H1 (cell line): Measurements from ENCODE around the gene BSCL2. TPM values are rescaled to one million over a fixed set of nuclear protein-coding genes. Genes with fewer than 3 reads are reported as not detected.

Experiments used
- CTCF ChIA-PET: fragments of 300-600 bp; sonication (Branson Sonifier 250); formaldehyde crosslinking; loops from one replicate; lab custom pipeline; 2021; ENCODE audit not compliant: partially characterized antibody; lab: Charles Lee
- POLR2A ChIA-PET: fragments of 300-600 bp; sonication (Branson Sonifier 250); formaldehyde crosslinking; loops from one replicate; lab custom pipeline; 2021; ENCODE audit warnings: inconsistent platforms; ENCODE audit not compliant: partially characterized antibody; lab: Charles Lee
- DNase-seq, 2 experiments: peaks; one replicate each; pipeline versions ENCODE4 v3.0.0 to v3.0.0-alpha.2; 2010 to 2022; ENCODE audit warnings: low spot score in 2 of 2, low read depth in 1 of 2, mixed read lengths in 1 of 2
- FAIRE-seq: peaks from 2 replicates; lab custom pipeline; 2011; peaks lifted over from hg19 to GRCh38; lab: Jason Lieb, UNC
- H2AFZ ChIP-seq: 2 replicates; pipeline ENCODE4 v1.8.1; 2012; ENCODE audit warnings: low read length, inconsistent platforms
- H2AK5ac ChIP-seq: 2 replicates; pipeline ENCODE4 v1.6.1; 2013; ENCODE audit warnings: low read depth, low read length
- H2BK120ac ChIP-seq: replicated peaks from 2 replicates; pipeline ENCODE3; 2013; ENCODE audit warnings: low read depth, low read length, inconsistent platforms
- H2BK12ac ChIP-seq: 2 replicates; pipeline ENCODE4 v1.6.1; 2013; ENCODE audit warnings: low read depth, low read length
- H2BK15ac ChIP-seq: 2 replicates; pipeline ENCODE4 v1.6.1; 2013; ENCODE audit warnings: low read length
- H2BK20ac ChIP-seq: 2 replicates; pipeline ENCODE4 v1.6.1; 2013; ENCODE audit warnings: low read length
- H2BK5ac ChIP-seq: 2 replicates; pipeline ENCODE4 v1.6.1; 2013; ENCODE audit warnings: low read depth, low read length
- H3K14ac ChIP-seq: 2 replicates; pipeline ENCODE4 v1.6.1; 2013; ENCODE audit warnings: inconsistent platforms; ENCODE audit not compliant: insufficient read length
- H3K18ac ChIP-seq: 2 replicates; pipeline ENCODE4 v1.6.1; 2013; ENCODE audit warnings: low read length; ENCODE audit errors: extremely low read depth
- H3K23ac ChIP-seq: 2 replicates; pipeline ENCODE4 v1.6.1; 2013; ENCODE audit warnings: inconsistent platforms; ENCODE audit not compliant: insufficient read length
- H3K23me2 ChIP-seq: 2 replicates; pipeline ENCODE4 v1.6.1; 2013; ENCODE audit warnings: low read depth, low read length
- H3K27ac ChIP-seq: 2 replicates; pipeline ENCODE4 v1.6.1; 2011; ENCODE audit warnings: low read depth, low read length, inconsistent platforms
- H3K27me3 ChIP-seq, 4 experiments: replicated peaks in 1 of 4; 1 replicate in 1 of 4; 2 replicates in 3 of 4; pipeline versions ENCODE4 v1.6.1 to v1.8.1; 2011 to 2013; ENCODE audit warnings: low read length in 3 of 4, mild to moderate bottlenecking in 3 of 4, inconsistent platforms in 2 of 4, mixed read lengths in 2 of 4, moderate library complexity in 1 of 4; ENCODE audit not compliant: control insufficient read depth in 3 of 4, insufficient read depth in 3 of 4; ENCODE audit errors: extremely low read depth in 1 of 4
- H3K36me3 ChIP-seq, 4 experiments: 2 replicates each; pipeline versions ENCODE4 v1.6.1 to v1.8.1; 2011 to 2013; ENCODE audit warnings: mild to moderate bottlenecking in 4 of 4, low read length in 3 of 4, moderate library complexity in 2 of 4, control low read depth in 1 of 4, inconsistent platforms in 1 of 4; ENCODE audit not compliant: insufficient read depth in 4 of 4, control insufficient read depth in 2 of 4
- H3K4ac ChIP-seq: replicated peaks from 2 replicates; pipeline ENCODE3; 2013; ENCODE audit warnings: low read length, low read depth, mixed read lengths, inconsistent platforms; ENCODE audit not compliant: insufficient read length
- H3K4me1 ChIP-seq, 4 experiments: replicated peaks in 1 of 4; 1 replicate in 1 of 4; 2 replicates in 3 of 4; pipeline versions ENCODE4 v1.6.1 to v1.8.1; 2011 to 2013; ENCODE audit warnings: low read length in 3 of 4, inconsistent platforms in 2 of 4, mixed read lengths in 1 of 4; ENCODE audit not compliant: insufficient read depth in 4 of 4, control insufficient read depth in 3 of 4
- H3K4me2 ChIP-seq, 2 experiments: 2 replicates each; pipeline versions ENCODE4 v1.6.1 to v1.8.1; 2011 to 2013; ENCODE audit warnings: low read depth in 2 of 2, low read length in 2 of 2, control low read depth in 1 of 2, inconsistent platforms in 1 of 2, mild to moderate bottlenecking in 1 of 2; ENCODE audit not compliant: insufficient read depth in 1 of 2
- H3K4me3 ChIP-seq, 4 experiments: fragments of 200-600, 300-600 bp in 1 of 4; sonication (generic), shearing (Covaris generic), sonication (Bioruptor Twin) in 1 of 4; 2 replicates each; pipeline versions ENCODE4 v1.5.1 to v1.8.1; 2011 to 2016; ENCODE audit warnings: low read length in 4 of 4, low read depth in 3 of 4, control low read depth in 2 of 4, inconsistent platforms in 2 of 4, mild to moderate bottlenecking in 2 of 4, mixed read lengths in 1 of 4, moderate library complexity in 1 of 4; ENCODE audit not compliant: insufficient read depth in 2 of 4; ENCODE audit errors: extremely low read depth in 1 of 4
- H3K56ac ChIP-seq: replicated peaks from 2 replicates; pipeline ENCODE3; 2013; ENCODE audit warnings: low read depth, mild to moderate bottlenecking, mixed read lengths, low read length, inconsistent platforms; ENCODE audit not compliant: insufficient read length
- H3K79me1 ChIP-seq: 2 replicates; pipeline ENCODE4 v1.6.1; 2013; ENCODE audit warnings: low read depth, low read length, control low read depth
- H3K79me2 ChIP-seq, 2 experiments: 2 replicates each; pipeline versions ENCODE4 v1.6.1 to v1.8.1; 2012 to 2013; ENCODE audit warnings: low read length in 2 of 2, mild to moderate bottlenecking in 2 of 2, inconsistent platforms in 1 of 2; ENCODE audit not compliant: insufficient read depth in 2 of 2, control insufficient read depth in 1 of 2
- H3K9ac ChIP-seq, 4 experiments: replicated peaks in 1 of 4; 1 replicate in 1 of 4; 2 replicates in 3 of 4; pipeline versions ENCODE4 v1.6.1 to v1.8.1; 2011 to 2013; ENCODE audit warnings: low read depth in 3 of 4, low read length in 3 of 4, control low read depth in 2 of 4, mild to moderate bottlenecking in 2 of 4, moderate library complexity in 2 of 4, inconsistent platforms in 1 of 4; ENCODE audit errors: extremely low read depth in 1 of 4
- H3K9me3 ChIP-seq, 2 experiments: 2 replicates each; pipeline versions ENCODE4 v1.6.1 to v1.8.1; 2012 to 2013; ENCODE audit warnings: mild to moderate bottlenecking in 2 of 2, moderate library complexity in 2 of 2, control low read depth in 1 of 2, inconsistent platforms in 1 of 2, low read depth in 1 of 2, low read length in 1 of 2, mixed read lengths in 1 of 2; ENCODE audit not compliant: insufficient read depth in 2 of 2
- H4K20me1 ChIP-seq, 2 experiments: replicated peaks in 1 of 2; 2 replicates each; pipeline versions ENCODE3 to v1.8.1; 2011 to 2013; ENCODE audit warnings: inconsistent platforms in 2 of 2, low read length in 2 of 2, mild to moderate bottlenecking in 1 of 2; ENCODE audit not compliant: insufficient read depth in 2 of 2, control insufficient read depth in 1 of 2
- H4K5ac ChIP-seq: 2 replicates; pipeline ENCODE4 v1.6.1; 2013; ENCODE audit warnings: low read length, low read depth, mixed read lengths, inconsistent platforms; ENCODE audit not compliant: insufficient read length
- H4K8ac ChIP-seq: 2 replicates; pipeline ENCODE4 v1.8.0; 2013; ENCODE audit warnings: mild to moderate bottlenecking, moderate library complexity, low read length, inconsistent platforms; ENCODE audit not compliant: insufficient read depth; ENCODE audit errors: extremely low read depth
- H4K91ac ChIP-seq: replicated peaks from 2 replicates; pipeline ENCODE3; 2013; ENCODE audit warnings: low read length, mixed read lengths, inconsistent platforms; ENCODE audit not compliant: insufficient read length
- ATF3 ChIP-seq: IDR thresholded peaks from 2 replicates; pipeline ENCODE4 v1.6.1; 2011; ENCODE audit warnings: low read depth, mild to moderate bottlenecking, low read length; ENCODE audit not compliant: insufficient read depth
- BACH1 ChIP-seq: IDR thresholded peaks from 2 replicates; pipeline ENCODE4 v1.6.1; 2012; ENCODE audit warnings: low read length, improper control_type of control experiment
- HDAC6 ChIP-seq: IDR thresholded peaks from one replicate; pipeline ENCODE4 v1.7.1; 2012; ENCODE audit warnings: low read depth, mild to moderate bottlenecking, inconsistent platforms, low read length, moderate library complexity
- SIN3A ChIP-seq, 2 experiments: IDR thresholded peaks in 1 of 2; conservative IDR thresholded peaks in 1 of 2; 2 replicates each; pipeline ENCODE4 v1.6.1; 2011 to 2012; ENCODE audit warnings: low read length in 2 of 2, improper control_type of control experiment in 1 of 2, low read depth in 1 of 2, mild to moderate bottlenecking in 1 of 2
- ZNF274 ChIP-seq: IDR thresholded peaks from 2 replicates; pipeline ENCODE4 v1.7.0; 2012; ENCODE audit warnings: low read length, borderline replicate concordance; ENCODE audit errors: extremely low read depth
- WGBS, 2 experiments: shearing (Covaris generic) in 1 of 2; methylation state at CpG; one replicate each; pipeline versions ENCODE4 v1.1.6 to v1.1.7; 2013 to 2015; ENCODE audit warnings: low lambda C conversion rate in 2 of 2, mixed read lengths in 2 of 2, inconsistent platforms in 1 of 2, low coverage in 1 of 2, missing lambda C conversion rate in 1 of 2; ENCODE audit not compliant: insufficient replicate concordance in 2 of 2, insufficient coverage in 1 of 2, insufficient read length in 1 of 2; ENCODE audit errors: extremely low coverage in 1 of 2, missing lambda C conversion rate in 1 of 2; 5-methylcytosine and 5-hydroxymethylcytosine counted together
- polyA plus RNA-seq, 7 experiments: library from polyadenylated mRNA; depleted of rRNA in 3 of 7; stranded (reverse) in 5 of 7; unstranded in 2 of 7; fragments of >200 nt in 5 of 7; fragments of 200-250 nt in 2 of 7; gene quantifications; 1 replicate in 5 of 7; 2 replicates in 1 of 7; 4 replicates in 1 of 7; pipeline versions ENCODE4 v1.2.1 to v1.2.3, GENCODE V29; 2011 to 2013; ENCODE audit warnings: missing spikeins in 2 of 7, mixed read lengths in 2 of 7
- total RNA-seq: library from RNA; stranded (reverse); fragmentation: NEBNext Ultra II Directional; extraction: Animal tissue kit (Norgen Biotek cat#: 25700); gene quantifications from 2 replicates; pipeline ENCODE4 v1.2.1, GENCODE V29; 2021

The BSCL2 gene
- total and polyA plus RNA-seq, 2 of the 8 experiments (the other 6 are each of a cell fraction or from before 2014, with no cell fraction given): 59.5 to 264 TPM

DNA sequence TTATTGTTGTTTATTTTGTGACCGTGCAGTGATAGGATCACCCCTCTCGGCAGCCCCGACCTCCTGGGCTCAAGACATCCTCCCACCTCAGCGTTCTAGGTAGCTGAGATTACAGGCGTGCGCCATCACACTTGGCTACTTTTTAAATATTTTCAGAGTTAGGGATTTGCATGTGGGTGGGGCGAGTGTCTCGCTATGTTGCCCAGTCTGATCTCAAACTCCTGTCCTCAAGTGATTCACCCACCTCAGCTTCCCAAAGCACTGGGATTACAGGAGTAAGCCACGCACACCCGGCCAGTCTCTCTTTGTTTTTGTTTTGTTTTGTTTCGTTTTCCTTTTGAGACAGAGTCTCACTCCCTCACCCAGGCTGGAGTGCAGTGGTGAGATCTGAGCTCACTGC, 52.9 kb downstream of the BSCL2 start:
- ChIA-PET POLR2A (interaction anchor here (1.0 to 50.4 kb wide), 4 partner anchors 32 to 201 kb away, joined by 3 to 2041 read pairs (median 6); partner anchors contain the start of genes BSCL2, C11orf98, CSKMT and GNG3), CTCF (interaction anchor here (1.5 kb wide), 1 partner anchor 8 kb away, joined by 4 read pairs; no protein-coding TSS in a partner anchor)
- Histone ChIP-seq H3K4me3 (no peak overlapping the region), H3K9me3 (no peaks in the 10 kb centered on the region), H3K9ac (no peak overlapping the region; a peak in 1 of 7 replicates), H3K23ac (no peak overlapping the region), H3K4me1 (no peaks in the 10 kb centered on the region), H3K4ac (no peak overlapping the region), H2AK5ac (no peak overlapping the region), H2AFZ (no peak overlapping the region), H2BK5ac (no peak overlapping the region), H2BK20ac (no peak overlapping the region), H3K14ac (no peak overlapping the region), H4K91ac (no peak overlapping the region), H2BK120ac (no peak overlapping the region), H3K56ac (no peak overlapping the region), H3K4me2 (no peak overlapping the region; a peak in 1 of 4 replicates), H2BK12ac (no peak overlapping the region), H4K8ac (peak overlapping the region; percentile 35; the same call in 1 of the 2 replicates), H3K79me2 (peaks cover 7 to 23% of the 10 kb centered on the region in 2 experiments), H3K36me3 (peaks cover 0 to 6% (median 2%) of the 10 kb centered on the region in 4 experiments; a peak in 4 of 8 replicates), H2BK15ac (no peak overlapping the region), H3K27me3 (no peaks in the 10 kb centered on the region), H3K23me2 (peaks cover 3% of the 10 kb centered on the region), H4K5ac (no peak overlapping the region), H3K79me1 (peaks cover 7% of the 10 kb centered on the region; the same call in 1 of the 2 replicates), H3K18ac (no peak overlapping the region), H4K20me1 (peaks cover 0 to 8% of the 10 kb centered on the region in 2 experiments), H3K27ac (no peak overlapping the region)
- FAIRE-seq: no peak
- 96% methylated on average over 11 of the region's 11 CpGs; no CpG with 5 or more reads in 1 of the 2 experiments for WGBS, 2 experiments
- TF ChIP-seq ATF3: no peak
- TF ChIP-seq HDAC6: no peak
- TF ChIP-seq BACH1: no peak
- TF ChIP-seq ZNF274: no peak
- no peak for TF ChIP-seq SIN3A (conservative IDR thresholded peaks at IDR 0.05 in 1 of 2, IDR thresholded peaks at IDR 0.05 in 1 of 2; ENCODE audit: low read depth in 1 of 2, low read length in 2 of 2)
- DNase-seq: no peak
